Effector memory CD4-positive, alpha-beta T cell (primary cell): ENCODE measurements around the gene ELOVL7.

Source experiments
- DNase-seq, 3 donors: peaks; one replicate each; pipeline ENCODE4 v3.0.0-alpha.2; 2020
- H3K27ac ChIP-seq: 2 replicates; pipeline ENCODE4 v1.7.0; 2013; ENCODE audit warnings: mild to moderate bottlenecking, low read length, moderate library complexity; ENCODE audit not compliant: insufficient read depth, poor library complexity, severe bottlenecking
- H3K27me3 ChIP-seq: replicated peaks from 2 replicates; pipeline ENCODE4 v1.7.0; 2013; ENCODE audit warnings: mild to moderate bottlenecking, low read length; ENCODE audit not compliant: insufficient read depth, control insufficient read depth, poor library complexity, severe bottlenecking
- H3K36me3 ChIP-seq: 2 replicates; pipeline ENCODE4 v1.7.0; 2013; ENCODE audit warnings: mild to moderate bottlenecking, low read length, moderate library complexity; ENCODE audit not compliant: control insufficient read depth, insufficient read depth
- H3K4me1 ChIP-seq: 2 replicates; pipeline ENCODE4 v1.7.0; 2013; ENCODE audit warnings: low read length, mild to moderate bottlenecking; ENCODE audit not compliant: control insufficient read depth, insufficient read depth, poor library complexity, severe bottlenecking
- H3K4me3 ChIP-seq: 2 replicates; pipeline ENCODE4 v1.7.0; 2013; ENCODE audit warnings: low read length, low read depth, mild to moderate bottlenecking; ENCODE audit not compliant: insufficient read depth, poor library complexity, severe bottlenecking
- H3K9me3 ChIP-seq: 2 replicates; pipeline ENCODE4 v1.7.0; 2013; ENCODE audit warnings: mild to moderate bottlenecking, low read length, moderate library complexity; ENCODE audit not compliant: control insufficient read depth

The ELOVL7 gene

GRCh38 chr5:60835554-60835953 is 8.5 kb downstream of the ELOVL7 start:
- H3K4me3 ChIP-seq: no peak overlapping the region
- H3K9me3 ChIP-seq: no peaks in the 10 kb centered on the region
- DNase-seq: no peak
- no peaks in the 10 kb centered on the region for H3K4me1 ChIP-seq
- H3K27me3 ChIP-seq: no peaks in the 10 kb centered on the region
- H3K36me3 ChIP-seq: no peaks in the 10 kb centered on the region
- H3K27ac ChIP-seq: no peak overlapping the region

DNA sequence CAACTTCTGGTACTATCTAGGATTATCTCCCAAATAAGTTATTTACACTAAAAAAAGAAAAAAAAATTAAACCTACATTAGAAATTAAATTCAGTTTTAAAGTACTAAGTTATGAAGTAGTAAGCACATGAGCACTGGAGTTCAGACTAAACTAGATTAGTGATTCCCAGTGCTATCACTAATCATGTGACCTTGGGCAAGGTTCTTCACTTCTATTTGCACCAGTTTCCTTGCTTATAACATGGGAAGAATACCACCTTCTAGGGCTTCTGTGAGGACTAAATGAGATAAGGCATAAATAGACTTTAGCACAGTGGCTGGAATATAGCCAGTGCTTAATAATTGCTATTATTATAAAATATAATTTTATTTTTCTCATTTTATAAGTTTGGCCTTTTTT is 10.5 kb downstream of the ELOVL7 start:
- Histone ChIP-seq H3K36me3 (no peaks in the 10 kb centered on the region), H3K27me3 (no peaks in the 10 kb centered on the region), H3K9me3 (no peaks in the 10 kb centered on the region), H3K4me3 (no peak overlapping the region), H3K4me1 (no peaks in the 10 kb centered on the region), H3K27ac (no peak overlapping the region)
- DNase-seq: no peak

DNA sequence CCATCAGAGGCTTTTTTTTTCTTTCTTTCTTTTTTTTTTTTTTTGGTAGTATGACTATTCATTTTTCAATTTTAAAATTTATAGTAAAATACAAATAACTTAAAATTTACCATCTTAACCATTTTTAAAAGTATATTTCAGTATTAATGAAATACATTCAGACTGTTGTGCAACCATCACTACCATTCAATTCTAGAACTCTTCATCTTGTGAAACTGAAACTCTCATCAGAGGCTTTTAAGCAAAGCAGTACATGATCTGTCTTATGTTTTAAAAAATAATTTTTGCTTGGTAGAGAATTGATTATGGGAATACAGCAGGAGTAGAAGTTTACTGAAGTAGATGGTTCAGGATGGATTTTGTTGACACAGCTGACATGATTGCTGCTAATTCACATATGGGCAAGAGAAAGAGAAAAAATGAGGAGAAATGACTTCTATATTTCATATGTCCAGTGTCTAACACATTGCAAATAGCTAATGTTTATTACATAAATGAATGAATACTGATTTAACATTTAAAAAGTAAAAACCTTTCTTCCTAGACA is 13.4 kb downstream of the ELOVL7 start:
- Histone ChIP-seq H3K36me3 (no peaks in the 10 kb centered on the region), H3K27ac (no peak overlapping the region), H3K27me3 (no peaks in the 10 kb centered on the region), H3K4me3 (no peak overlapping the region), H3K4me1 (no peaks in the 10 kb centered on the region), H3K9me3 (no peaks in the 10 kb centered on the region)
- DNase-seq: no peak

DNA sequence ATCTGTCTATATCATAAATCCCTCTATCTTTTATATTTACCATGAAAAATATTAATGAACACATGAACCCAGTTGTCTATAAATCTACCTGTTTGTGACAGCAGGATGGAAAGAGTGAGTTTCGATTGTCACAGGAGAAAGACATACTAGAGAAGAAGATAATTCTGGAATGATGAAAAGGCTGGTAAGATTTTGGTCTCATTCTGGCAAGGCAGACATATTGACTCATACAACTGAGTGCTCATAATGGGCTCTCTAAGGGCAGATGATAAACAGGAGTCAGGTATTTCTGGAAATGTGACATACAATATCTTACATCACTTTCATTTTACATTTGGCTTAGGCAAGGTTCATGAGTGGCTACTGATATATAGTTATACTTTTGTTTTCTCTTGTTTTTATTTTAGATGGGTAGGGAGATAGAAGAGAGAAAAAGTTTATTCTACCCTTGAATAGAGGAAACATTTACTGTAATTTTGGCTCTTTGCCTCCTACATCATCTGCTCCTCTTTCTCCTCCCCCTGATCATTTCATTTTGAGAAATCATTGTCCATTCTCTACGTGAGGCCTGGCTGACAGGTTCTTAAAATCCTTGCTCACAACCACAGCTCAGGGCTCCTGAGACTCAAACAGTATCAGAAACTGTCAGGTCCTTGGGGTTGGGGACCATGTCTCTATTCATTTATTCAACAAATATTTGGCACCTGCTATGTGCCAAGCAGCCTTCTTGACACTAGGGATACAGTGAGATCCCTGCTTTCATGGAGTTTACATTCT is 14.4 kb downstream of the ELOVL7 start:
- Histone ChIP-seq H3K27ac (no peak overlapping the region), H3K9me3 (no peaks in the 10 kb centered on the region), H3K4me3 (no peak overlapping the region), H3K27me3 (no peaks in the 10 kb centered on the region), H3K4me1 (no peaks in the 10 kb centered on the region), H3K36me3 (no peaks in the 10 kb centered on the region)
- no peak for DNase-seq

GRCh38 chr5:60827201-60827600 is 16.9 kb downstream of the ELOVL7 start:
- H3K9me3 ChIP-seq: no peaks in the 10 kb centered on the region
- H3K27me3 ChIP-seq: no peaks in the 10 kb centered on the region
- no peaks in the 10 kb centered on the region for H3K4me1 ChIP-seq
- no peak overlapping the region for H3K27ac ChIP-seq
- H3K36me3 ChIP-seq: no peaks in the 10 kb centered on the region
- no peak overlapping the region for H3K4me3 ChIP-seq
- no peak for DNase-seq

- Histone ChIP-seq H3K27ac (no peak overlapping the region), H3K27me3 (no peaks in the 10 kb centered on the region), H3K4me1 (no peaks in the 10 kb centered on the region), H3K9me3 (no peaks in the 10 kb centered on the region), H3K36me3 (no peaks in the 10 kb centered on the region), H3K4me3 (no peak overlapping the region)
- DNase-seq: no peak
These were observed 17.4 kb downstream of the ELOVL7 start for GRCh38 chr5:60826653-60827052.

DNA sequence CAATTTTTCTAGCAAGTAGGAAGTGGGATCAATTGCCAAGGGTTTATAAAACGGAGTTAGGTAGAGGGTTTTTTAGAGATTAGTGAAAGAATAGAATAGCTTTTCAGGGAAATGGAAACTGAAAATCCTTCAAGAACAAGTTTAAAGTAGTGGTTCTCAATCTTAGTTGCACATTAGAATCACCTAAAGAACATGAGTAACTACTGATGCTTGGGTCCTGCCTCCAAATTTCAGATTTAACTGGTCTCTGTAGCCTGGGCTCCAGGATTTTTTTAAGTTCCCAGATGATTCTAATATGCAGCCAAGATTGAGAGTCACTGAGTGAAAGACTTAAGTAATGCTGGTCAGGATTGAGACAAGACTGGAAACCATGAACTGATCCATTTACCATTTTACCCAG is 20.5 kb downstream of the ELOVL7 start:
- no peak overlapping the region for H3K27ac ChIP-seq
- H3K36me3 ChIP-seq: no peaks in the 10 kb centered on the region
- H3K4me1 ChIP-seq: no peaks in the 10 kb centered on the region
- H3K27me3 ChIP-seq: no peaks in the 10 kb centered on the region
- H3K4me3 ChIP-seq: no peak overlapping the region
- no peak for DNase-seq
- H3K9me3 ChIP-seq: no peaks in the 10 kb centered on the region

DNA sequence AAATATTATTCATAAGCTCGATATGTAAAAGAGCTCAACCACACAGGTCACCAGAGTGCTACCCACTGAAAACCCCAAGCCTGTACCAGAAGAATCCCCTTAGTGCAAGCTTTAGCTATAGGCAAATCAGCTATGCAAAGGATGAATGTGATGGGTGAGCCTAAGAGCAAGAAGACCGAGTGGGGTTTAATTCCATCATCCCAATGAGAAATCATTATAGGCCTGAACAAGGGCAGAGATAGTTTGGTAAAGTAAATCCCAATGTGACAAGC is 21.8 kb downstream of the ELOVL7 start:
- Histone ChIP-seq H3K4me3 (no peak overlapping the region), H3K27ac (no peak overlapping the region), H3K36me3 (no peaks in the 10 kb centered on the region), H3K27me3 (no peaks in the 10 kb centered on the region), H3K9me3 (no peaks in the 10 kb centered on the region), H3K4me1 (no peaks in the 10 kb centered on the region)
- no peak for DNase-seq

- no peak overlapping the region for H3K4me3 ChIP-seq
- H3K27me3 ChIP-seq: no peaks in the 10 kb centered on the region
- H3K9me3 ChIP-seq: no peaks in the 10 kb centered on the region
- H3K27ac ChIP-seq: no peak overlapping the region
- H3K4me1 ChIP-seq: no peaks in the 10 kb centered on the region
- H3K36me3 ChIP-seq: no peaks in the 10 kb centered on the region
- DNase-seq: no peak
These were observed 22.4 kb downstream of the ELOVL7 start for GRCh38 chr5:60821488-60822284.
